Hepatocyte (in vitro differentiated cells): Measurements from ENCODE around the gene DNM3. TPM values are rescaled to one million over a fixed set of nuclear protein-coding genes. Genes with fewer than 3 reads are reported as not detected.

ENCODE experiments used
- DNase-seq: peaks from one replicate; pipeline ENCODE4 v3.0.0-alpha.2; 2016; ENCODE audit warnings: low spot score
- H2AFZ ChIP-seq: fragments of 200-600 bp; sonication (generic); 2 replicates; pipeline ENCODE4 v1.6.0; 2016; ENCODE audit warnings: antibody characterized with exemption, mild to moderate bottlenecking
- H3K27ac ChIP-seq: fragments of 200-600 bp; sonication (generic); 2 replicates; pipeline ENCODE4 v1.5.1; 2016; ENCODE audit warnings: mild to moderate bottlenecking
- H3K27me3 ChIP-seq: fragments of 200-600 bp; sonication (generic); 2 replicates; pipeline ENCODE4 v1.6.1; 2016
- H3K36me3 ChIP-seq: fragments of 200-600 bp; sonication (generic); replicated peaks from 2 replicates; pipeline ENCODE4 v1.5.1; 2016; ENCODE audit warnings: low read depth; ENCODE audit not compliant: insufficient read depth
- H3K4me1 ChIP-seq: fragments of 200-600 bp; sonication (generic); 2 replicates; pipeline ENCODE4 v1.5.1; 2016; ENCODE audit warnings: mild to moderate bottlenecking, moderate library complexity; ENCODE audit not compliant: insufficient read depth
- H3K4me2 ChIP-seq: fragments of 200-600 bp; sonication (generic); 2 replicates; pipeline ENCODE4 v1.6.0; 2016
- H3K4me3 ChIP-seq: fragments of 200-600 bp; sonication (generic); 2 replicates; pipeline ENCODE4 v1.5.1; 2016; ENCODE audit warnings: mild to moderate bottlenecking
- H3K79me2 ChIP-seq: fragments of 200-600 bp; sonication (generic); 2 replicates; pipeline ENCODE4 v1.6.0; 2017; ENCODE audit warnings: mild to moderate bottlenecking
- H3K9me2 ChIP-seq: fragments of 200-600 bp; sonication (generic); replicated peaks from 2 replicates; pipeline ENCODE4 v1.6.0; 2017; ENCODE audit warnings: mild to moderate bottlenecking; ENCODE audit not compliant: insufficient read depth
- H3K9me3 ChIP-seq: fragments of 200-600 bp; sonication (generic); 2 replicates; pipeline ENCODE4 v1.5.1; 2016; ENCODE audit warnings: low read depth, mild to moderate bottlenecking
- H4K20me1 ChIP-seq: fragments of 200-600 bp; sonication (generic); 2 replicates; pipeline ENCODE4 v1.6.0; 2016; ENCODE audit warnings: mild to moderate bottlenecking; ENCODE audit not compliant: insufficient read depth, poor library complexity, severe bottlenecking
- CTCF ChIP-seq: fragments of 200-600 bp; sonication (generic); IDR thresholded peaks from 2 replicates; pipeline ENCODE4 v1.5.1; 2016; ENCODE audit warnings: antibody characterized with exemption, mild to moderate bottlenecking; ENCODE audit not compliant: poor library complexity
- EZH2 ChIP-seq: fragments of 200-600 bp; sonication (generic); IDR thresholded peaks from 2 replicates; pipeline ENCODE4 v1.6.1; 2016; ENCODE audit warnings: antibody characterized with exemption, mild to moderate bottlenecking, borderline replicate concordance
- EZH2phosphoT487 ChIP-seq: fragments of 200-600 bp; sonication (generic); IDR thresholded peaks from one replicate; pipeline ENCODE4 v1.6.1; 2018; ENCODE audit warnings: antibody characterized with exemption, mild to moderate bottlenecking, low read depth, moderate library complexity; ENCODE audit not compliant: unreplicated experiment, severe bottlenecking
- WGBS: methylation state at CpG from one replicate; pipeline ENCODE4 v1.1.6; 2016; ENCODE audit warnings: low lambda C conversion rate; ENCODE audit errors: missing lambda C conversion rate; 5-methylcytosine and 5-hydroxymethylcytosine counted together
- polyA plus RNA-seq: library from polyadenylated mRNA; unstranded; fragments of >200 nt; fragmentation: Nextera tagmentation; extraction: Ambion mirVana; gene quantifications from 2 replicates; pipeline ENCODE4 v1.2.1, GENCODE V29; 2016
- total RNA-seq: library from RNA; depleted of rRNA; stranded (reverse); fragments of >200 nt; gene quantifications from 2 replicates; pipeline ENCODE4 v1.2.3, GENCODE V29; 2014

Gene DNM3
- total and polyA plus RNA-seq, 2 experiments from 2014 or later = 1.5 TPM; not detected in 1

- H3K79me2 ChIP-seq = no peaks in the 10 kb centered on the region
- no peaks in the 10 kb centered on the region for H3K9me3 ChIP-seq
- no peak for DNase-seq
- TF ChIP-seq EZH2 = no peak
- TF ChIP-seq EZH2phosphoT487 = no peak
- TF ChIP-seq CTCF = no peak
- no peaks in the 10 kb centered on the region for H3K4me1 ChIP-seq
- H3K36me3 ChIP-seq = no peaks in the 10 kb centered on the region
- no peak overlapping the region for H3K27ac ChIP-seq
- no peaks in the 10 kb centered on the region for H3K9me2 ChIP-seq
- no peaks in the 10 kb centered on the region for H3K27me3 ChIP-seq
- H3K4me2 ChIP-seq = no peak overlapping the region
- H2AFZ ChIP-seq = no peak overlapping the region
- H3K4me3 ChIP-seq = no peak overlapping the region
- H4K20me1 ChIP-seq = no peaks in the 10 kb centered on the region
Observed at GRCh38 chr1:171835891-171836290, 5.4 kb upstream of the DNM3 start.

- Histone ChIP-seq H3K4me2 (peak overlapping the region; percentile 100), H3K36me3 (no peaks in the 10 kb centered on the region), H3K27me3 (peaks cover 28% of the 10 kb centered on the region), H4K20me1 (no peaks in the 10 kb centered on the region), H3K4me1 (peaks cover 3% of the 10 kb centered on the region), H3K9me3 (no peaks in the 10 kb centered on the region), H3K79me2 (no peaks in the 10 kb centered on the region), H3K27ac (no peak overlapping the region), H3K9me2 (no peaks in the 10 kb centered on the region), H2AFZ (peak overlapping the region; percentile 98), H3K4me3 (peak overlapping the region; percentile 91)
- DNase-seq = peak; percentile 21
- 3% methylated on average over 18 of the region's 40 CpGs for WGBS
- no peak for TF ChIP-seq CTCF
- TF ChIP-seq EZH2 = no peak
- TF ChIP-seq EZH2phosphoT487 = no peak
Observed at GRCh38 chr1:171841931-171842761, 848 bp downstream of the DNM3 start.

DNA sequence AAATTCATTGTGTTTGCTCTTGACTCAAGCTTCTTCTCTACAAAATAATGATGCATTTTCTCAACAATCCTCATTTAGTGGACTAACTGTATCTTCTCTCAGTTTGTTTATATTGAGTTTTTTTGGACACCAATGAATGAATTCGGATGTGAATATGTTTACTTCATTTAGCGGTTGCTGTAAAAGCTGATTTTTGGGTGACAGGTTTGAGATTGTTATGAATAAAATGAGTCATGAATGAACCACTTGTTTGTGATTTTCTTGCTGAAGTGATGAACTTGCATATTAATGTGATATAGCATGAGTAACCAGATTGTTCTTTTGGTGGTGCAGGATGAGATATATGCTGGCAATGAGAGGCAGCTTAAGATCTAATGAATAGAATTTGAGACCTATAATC, 3.1 kb downstream of the DNM3 start:
- 86% methylated on average over 2 of the region's 2 CpGs for WGBS
- Histone ChIP-seq H3K27ac (no peak overlapping the region), H3K9me3 (no peaks in the 10 kb centered on the region), H3K4me2 (no peak overlapping the region), H3K4me3 (no peak overlapping the region), H3K9me2 (no peaks in the 10 kb centered on the region), H3K27me3 (peaks cover 28% of the 10 kb centered on the region), H3K79me2 (no peaks in the 10 kb centered on the region), H3K36me3 (no peaks in the 10 kb centered on the region), H3K4me1 (peaks cover 3% of the 10 kb centered on the region), H2AFZ (no peak overlapping the region), H4K20me1 (no peaks in the 10 kb centered on the region)
- DNase-seq = no peak
- TF ChIP-seq EZH2 = no peak
- no peak for TF ChIP-seq CTCF
- no peak for TF ChIP-seq EZH2phosphoT487
